HS-27A (cell line): ENCODE data around the gene HDAC4.

Source experiments
- DNase-seq: peaks from one replicate; pipeline ENCODE4 v3.0.0-alpha.2; 2012; ENCODE audit warnings: low read depth, missing footprints

The HDAC4 gene

GRCh38 chr2:239265681-239266433 lies 135.0 kb downstream of the HDAC4 start:
- DNase-seq: no peak

GRCh38 chr2:239264838-239265651 lies 135.8 kb downstream of the HDAC4 start:
- DNase-seq: no peak

- no peak for DNase-seq
These were observed 136.4 kb downstream of the HDAC4 start for GRCh38 chr2:239264492-239264837.

- DNase-seq: no peak
These were observed 136.9 kb downstream of the HDAC4 start for GRCh38 chr2:239263669-239264491.

GRCh38 chr2:239263231-239263630 lies 137.6 kb downstream of the HDAC4 start:
- DNase-seq: no peak

- no peak for DNase-seq
These were observed 138.2 kb downstream of the HDAC4 start for GRCh38 chr2:239262484-239263230.

- DNase-seq: no peak
These were observed 138.9 kb downstream of the HDAC4 start for GRCh38 chr2:239261796-239262483.

- DNase-seq: no peak
These were observed 139.5 kb downstream of the HDAC4 start for GRCh38 chr2:239261356-239261755.

- no peak for DNase-seq
These were observed 140.1 kb downstream of the HDAC4 start for GRCh38 chr2:239260546-239261327.

- DNase-seq: no peak
These were observed 141.1 kb downstream of the HDAC4 start for GRCh38 chr2:239259603-239260298.

GRCh38 chr2:239259173-239259572 lies 141.6 kb downstream of the HDAC4 start:
- DNase-seq: no peak

- no peak for DNase-seq
These were observed 142.6 kb downstream of the HDAC4 start for GRCh38 chr2:239258248-239258647.

- DNase-seq: no peak
These were observed 143.3 kb downstream of the HDAC4 start for GRCh38 chr2:239257511-239257937.

GRCh38 chr2:239256350-239256743 lies 144.5 kb downstream of the HDAC4 start:
- no peak for DNase-seq

- no peak for DNase-seq
These were observed 145.0 kb downstream of the HDAC4 start for GRCh38 chr2:239255628-239256349.

- no peak for DNase-seq
These were observed 145.6 kb downstream of the HDAC4 start for GRCh38 chr2:239255218-239255617.

GRCh38 chr2:239253701-239254436 lies 147.0 kb downstream of the HDAC4 start:
- no peak for DNase-seq

- DNase-seq: no peak
These were observed 147.6 kb downstream of the HDAC4 start for GRCh38 chr2:239253264-239253663.
